ENCODE results near the gene TAF1.
"Not testable (repeated sequence)": the region's sequence is repeated elsewhere in the genome, so short reads cannot be mapped to it uniquely, and the experiment has no call there.

TAF1 gene

GRCh38 chrX:71439896-71440295 is 73.7 kb downstream of the TAF1 start:
- no peak for DNase-seq

- no peak for DNase-seq
Observed at GRCh38 chrX:71440401-71440800, 74.2 kb downstream of the TAF1 start.

DNA sequence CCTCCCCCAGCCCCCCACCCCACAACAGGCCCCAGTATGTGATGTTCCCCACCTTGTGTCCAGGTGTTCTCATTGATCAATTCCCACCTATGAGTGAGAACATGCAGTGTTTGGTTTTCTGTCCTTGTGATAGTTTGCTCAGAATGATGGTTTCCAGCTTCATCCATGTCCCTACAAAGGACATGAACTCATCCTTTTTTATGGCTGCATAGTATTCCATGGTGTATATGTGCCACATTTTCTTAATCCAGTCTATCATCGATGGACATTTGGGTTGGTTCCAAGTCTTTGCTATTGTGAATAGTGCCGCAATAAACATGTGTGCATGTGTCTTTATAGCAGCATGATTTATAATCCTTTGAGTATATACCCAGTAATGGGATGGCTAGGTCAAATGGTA is 75.7 kb downstream of the TAF1 start:
- not testable (repeated sequence) for DNase-seq

DNA sequence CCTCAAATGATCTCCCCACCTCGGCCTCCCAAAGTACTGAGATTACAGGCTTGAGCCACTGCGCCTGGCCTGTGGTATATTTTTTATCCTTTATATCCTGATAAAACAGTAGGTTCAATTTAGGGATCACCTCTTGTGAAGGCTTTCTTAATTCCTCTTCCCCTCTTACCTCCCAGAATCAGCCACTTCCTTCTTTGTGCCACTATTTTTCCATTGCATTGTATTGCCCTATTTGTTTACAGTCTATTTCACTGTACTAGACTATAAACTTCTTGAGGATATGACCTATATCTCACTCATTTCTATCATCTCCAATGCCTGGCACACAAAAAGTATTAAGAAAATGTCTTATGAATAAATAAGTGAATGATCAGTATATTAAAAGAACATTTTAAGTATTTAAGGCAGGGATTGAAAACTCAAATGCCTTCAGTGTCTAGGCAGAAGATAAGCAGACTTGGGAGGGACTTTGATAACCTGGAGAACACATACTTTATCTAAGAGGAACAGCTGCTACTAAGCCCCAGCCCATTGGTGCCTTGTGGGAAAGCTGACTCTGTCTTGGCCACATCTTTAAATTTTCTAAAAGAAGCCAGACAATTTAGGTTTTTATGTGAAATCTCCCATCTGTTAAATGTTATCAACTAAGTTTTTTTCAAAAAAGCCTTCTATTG is 84.4 kb downstream of the TAF1 start:
- no peak for DNase-seq

DNA sequence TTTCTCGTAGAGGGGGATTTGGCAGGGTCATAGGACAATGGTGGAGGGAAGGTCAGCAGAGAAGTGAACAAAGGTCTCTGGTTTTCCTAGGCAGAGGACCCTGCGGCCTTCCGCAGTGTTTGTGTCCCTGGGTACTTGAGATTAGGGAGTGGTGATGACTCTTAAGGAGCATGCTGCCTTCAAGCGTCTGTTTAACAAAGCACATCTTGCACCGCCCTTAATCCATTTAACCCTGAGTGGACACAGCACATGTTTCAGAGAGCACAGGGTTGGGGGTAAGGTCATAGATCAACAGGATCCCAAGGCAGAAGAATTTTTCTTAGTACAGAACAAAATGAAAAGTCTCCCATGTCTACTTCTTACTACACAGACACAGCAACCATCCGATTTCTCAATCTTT is 85.4 kb downstream of the TAF1 start:
- not testable (repeated sequence) for DNase-seq

DNA sequence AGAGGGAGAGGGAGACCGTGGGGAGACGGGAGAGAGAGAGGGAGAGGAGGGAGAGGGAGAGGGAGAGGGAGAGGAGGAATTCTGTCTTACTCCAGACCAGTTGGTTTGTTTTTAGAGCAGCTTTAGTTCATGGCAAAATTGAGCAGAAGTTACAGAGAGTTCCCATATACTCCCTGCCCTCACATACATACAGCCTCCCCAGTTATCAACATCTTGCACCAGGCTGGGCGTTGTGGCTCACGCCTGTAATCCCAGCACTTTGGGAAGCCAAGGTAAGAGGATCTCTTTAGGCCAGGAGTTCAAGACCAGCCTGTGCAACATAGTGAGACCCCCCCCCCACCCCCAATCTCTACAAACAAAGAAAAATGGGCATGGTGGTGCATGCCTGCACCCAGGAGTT is 86.9 kb downstream of the TAF1 start:
- no peak for DNase-seq

DNA sequence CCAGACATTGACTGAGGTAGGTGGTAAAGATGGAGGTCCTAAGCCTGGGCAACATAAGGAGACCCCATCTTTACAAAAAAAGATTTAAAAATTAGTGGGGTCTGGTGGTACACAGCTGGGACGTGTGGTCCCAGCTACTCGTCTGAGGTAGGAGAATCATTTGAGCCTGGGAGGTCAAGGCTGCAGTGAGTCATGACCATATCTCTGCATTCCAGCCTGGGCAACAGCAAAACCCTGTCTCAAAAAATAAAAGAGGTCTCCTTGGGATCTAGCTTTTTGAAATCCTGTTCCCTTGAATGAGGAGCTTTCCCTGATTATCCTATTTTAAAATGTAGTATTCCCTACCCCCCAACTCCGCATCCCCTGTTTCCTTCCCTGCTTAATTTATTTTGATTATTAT is 88.1 kb downstream of the TAF1 start:
- no peak for DNase-seq

- DNase-seq, result no peak
Observed at GRCh38 chrX:71458866-71459265, 92.7 kb downstream of the TAF1 start.

- DNase-seq, result no peak
Observed at GRCh38 chrX:71464968-71465367, 98.8 kb downstream of the TAF1 start.

DNA sequence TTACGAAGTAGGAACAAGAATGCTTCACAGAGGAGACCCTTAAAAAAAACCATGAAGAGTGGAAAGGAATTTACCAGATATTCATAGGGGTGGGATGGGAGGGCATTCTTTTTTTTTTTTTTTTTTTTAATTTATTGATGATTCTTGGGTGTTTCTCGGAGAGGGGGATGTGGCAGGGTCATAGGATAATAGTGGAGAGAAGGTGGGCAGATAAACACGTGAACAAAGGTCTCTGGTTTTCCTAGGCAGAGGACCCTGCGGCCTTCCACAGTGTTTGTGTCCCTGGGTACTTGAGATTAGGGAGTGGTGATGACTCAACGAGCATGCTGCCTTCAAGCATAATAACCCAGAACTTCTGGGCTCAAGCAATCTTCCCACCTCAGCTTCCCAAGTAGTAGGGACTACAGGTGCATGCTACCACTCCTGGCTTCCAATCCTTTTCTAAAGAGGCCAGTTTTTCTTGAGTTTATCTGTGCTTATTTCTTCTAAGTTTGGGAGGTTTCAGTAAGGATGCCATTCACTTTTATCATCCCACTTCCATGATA is 100.9 kb downstream of the TAF1 start:
- DNase-seq, result no peak

GRCh38 chrX:71475785-71476540 is 109.8 kb downstream of the TAF1 start:
- DNase-seq, result no peak

GRCh38 chrX:71482228-71482958 is 116.2 kb downstream of the TAF1 start:
- DNase-seq, result no peak

DNA sequence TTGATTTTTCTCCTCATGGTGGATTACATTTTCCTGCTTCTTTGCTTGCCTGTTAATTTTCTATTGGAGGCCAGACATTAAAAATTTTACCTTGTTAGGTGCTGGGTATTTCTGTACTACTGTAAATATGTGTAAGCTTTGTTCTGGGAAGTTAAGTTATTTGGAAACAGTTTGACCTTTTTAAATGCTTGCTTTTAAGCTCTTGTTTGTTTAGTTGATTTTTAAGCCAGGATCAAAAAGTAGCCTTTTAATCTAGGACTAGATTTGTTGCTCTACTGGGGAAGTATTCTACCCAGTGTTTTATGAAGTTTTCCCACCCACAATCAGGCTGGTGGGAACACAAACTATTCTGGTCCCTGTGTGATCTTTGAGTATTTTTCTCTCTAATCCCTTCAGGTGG is 121.7 kb downstream of the TAF1 start:
- no peak for DNase-seq

DNA sequence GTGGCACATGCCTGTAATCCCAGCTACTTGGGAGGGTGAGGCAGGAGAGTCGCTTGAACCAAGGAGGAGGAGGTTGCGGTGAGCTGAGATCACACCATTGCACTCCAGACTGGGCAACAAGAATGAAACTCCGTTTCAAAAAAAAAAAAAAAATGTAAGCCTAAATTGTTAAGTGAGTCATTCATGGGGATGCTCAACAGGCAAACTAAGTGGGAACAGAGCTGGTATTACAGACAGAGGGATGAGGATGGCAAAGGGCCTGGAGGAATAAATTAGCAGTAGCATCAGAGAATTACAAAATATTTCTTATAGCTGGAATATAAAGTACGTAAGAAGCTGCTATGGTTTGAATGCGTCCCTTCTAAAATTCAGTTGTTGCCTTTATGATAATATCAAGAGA is 123.4 kb downstream of the TAF1 start:
- no peak for DNase-seq

DNA sequence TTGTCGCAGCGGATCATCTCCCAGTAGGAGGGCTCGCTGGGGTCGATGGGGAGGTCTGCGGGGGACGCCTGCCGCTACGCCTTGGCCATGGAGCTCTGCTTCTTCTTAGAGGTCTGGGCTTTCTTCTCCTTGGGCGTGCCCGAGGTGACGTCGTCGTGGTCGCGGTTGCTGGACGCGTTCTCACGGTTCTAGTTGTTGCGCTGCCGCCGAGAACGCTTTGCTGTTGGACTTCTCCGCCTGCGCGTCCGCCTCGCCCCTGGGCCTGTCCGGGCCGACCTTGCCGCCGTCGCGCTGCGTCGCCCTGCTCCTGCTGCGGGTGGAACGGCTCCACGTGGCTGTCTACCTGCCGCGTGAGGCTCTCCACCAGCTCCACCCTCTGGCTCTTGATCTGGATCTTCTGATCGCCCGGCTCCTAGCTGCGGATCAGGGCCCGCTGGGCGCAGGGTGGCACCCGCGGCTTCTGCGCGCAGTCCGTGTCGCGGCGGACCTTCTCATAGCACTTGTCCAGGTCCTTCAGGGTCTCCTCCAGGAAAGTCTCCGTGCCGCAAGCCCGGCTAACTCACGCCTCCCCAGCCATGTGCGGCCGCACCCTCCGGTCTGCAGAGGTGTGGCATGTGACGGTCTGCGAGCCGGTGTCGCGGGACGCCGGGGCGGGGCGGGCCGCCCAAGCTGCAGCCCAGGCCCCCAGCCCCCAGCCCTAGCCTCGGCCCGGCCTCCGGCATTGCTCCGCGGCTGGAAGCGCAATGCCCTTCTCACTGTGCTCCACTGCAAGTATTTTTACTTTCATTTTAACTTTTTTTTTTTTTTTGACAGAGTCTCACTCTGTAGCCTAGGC is 126.3 kb downstream of the TAF1 start:
- peak; percentile 69 for DNase-seq

DNA sequence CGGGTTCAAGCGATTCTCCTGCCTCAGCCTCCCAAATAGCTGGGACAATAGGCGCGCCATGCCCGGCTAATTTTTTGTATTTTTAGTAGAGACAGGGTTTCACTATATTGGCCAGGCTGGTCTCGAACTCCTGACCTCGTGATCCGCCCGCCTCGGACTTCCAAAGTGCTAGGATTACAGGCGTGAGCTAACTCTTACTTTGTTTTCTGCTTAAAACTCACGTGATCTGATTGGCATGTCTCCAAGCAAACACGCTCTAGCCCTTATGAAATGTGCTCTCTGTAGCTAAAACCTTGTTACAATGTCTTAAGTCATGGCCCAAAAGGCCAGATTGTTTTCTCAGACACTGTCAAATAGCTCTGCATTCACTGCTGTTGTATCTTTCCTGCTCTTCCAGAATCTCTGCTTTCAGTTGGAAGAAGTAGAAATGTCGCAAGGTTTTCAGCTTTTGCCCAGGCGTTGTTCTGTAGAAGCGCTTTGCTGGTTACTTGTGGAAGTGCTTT is 127.0 kb downstream of the TAF1 start:
- DNase-seq, result no peak

DNA sequence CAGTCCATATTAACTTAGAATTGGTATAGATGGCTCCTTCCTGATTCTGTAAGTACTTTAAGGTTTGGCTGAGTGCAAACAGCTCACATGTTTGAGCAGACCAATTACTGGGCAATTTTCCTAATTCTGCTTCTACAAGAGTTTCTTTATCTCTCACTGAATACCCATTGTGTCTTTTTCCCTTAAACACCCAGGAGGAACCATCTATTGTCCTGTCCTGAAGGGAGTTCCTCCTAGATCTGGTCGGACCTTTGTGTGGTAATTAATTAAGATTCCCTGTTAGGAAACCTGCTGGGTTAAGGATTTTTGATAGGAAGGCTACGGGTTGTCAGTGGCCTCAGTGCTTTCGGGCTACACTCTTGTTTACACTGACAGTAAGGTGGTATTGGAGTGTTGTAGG is 129.8 kb downstream of the TAF1 start:
- not testable (repeated sequence) for DNase-seq

- no peak for DNase-seq
Observed at GRCh38 chrX:71496476-71496875, 130.3 kb downstream of the TAF1 start.

DNA sequence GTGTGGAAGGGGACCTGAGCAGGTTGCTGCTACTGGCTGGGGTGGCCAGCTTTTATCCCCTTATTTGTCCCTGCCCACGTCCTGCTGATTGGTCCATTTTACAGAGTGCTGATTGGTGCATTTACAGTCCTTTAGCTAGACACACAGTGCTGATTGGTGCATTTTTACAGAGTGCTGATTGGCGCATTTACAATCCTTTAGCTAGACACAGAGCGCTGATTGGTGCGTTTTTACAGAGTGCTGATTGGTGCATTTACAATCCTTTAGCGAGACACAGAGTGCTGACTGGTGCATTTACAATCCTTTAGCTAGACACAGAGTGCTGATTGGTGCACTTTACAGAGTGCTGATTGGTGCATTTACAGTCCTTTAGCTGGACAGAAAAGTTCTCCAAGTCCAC is 135.9 kb downstream of the TAF1 start:
- DNase-seq, result not testable (repeated sequence)

- DNase-seq, result no peak
Observed at GRCh38 chrX:71504346-71504745, 138.2 kb downstream of the TAF1 start.

- DNase-seq, result no peak
Observed at GRCh38 chrX:71509289-71509688, 143.1 kb downstream of the TAF1 start.

- no peak for DNase-seq
Observed at GRCh38 chrX:71510161-71510560, 144.0 kb downstream of the TAF1 start.

- DNase-seq, result not testable (repeated sequence)
Observed at GRCh38 chrX:71513731-71514130, 147.6 kb downstream of the TAF1 start.

Measured in retina (tissue), 1 donor.